Endothelial cell (in vitro differentiated cells): ENCODE results near the gene TXNL4B. TPM values are rescaled to one million over a fixed set of nuclear protein-coding genes. Genes with fewer than 3 reads are reported as not detected.

Experiments used
- DNase-seq: peaks from one replicate; pipeline ENCODE4 v3.0.0; 2021; ENCODE audit warnings: low spot score
- H3K27ac Mint-ChIP-seq: one replicate; pipeline ENCODE4 v1.8.0; 2021; ENCODE audit warnings: mixed read lengths, inconsistent platforms; ENCODE audit not compliant: unreplicated experiment
- H3K27me3 Mint-ChIP-seq: one replicate; pipeline ENCODE4 v1.8.0; 2021; ENCODE audit warnings: mild to moderate bottlenecking, moderate library complexity, mixed read lengths, inconsistent platforms; ENCODE audit not compliant: unreplicated experiment
- H3K36me3 Mint-ChIP-seq: one replicate; pipeline ENCODE4 v1.8.0; 2021; ENCODE audit warnings: mild to moderate bottlenecking, low read depth, mixed read lengths, inconsistent platforms; ENCODE audit not compliant: unreplicated experiment
- H3K4me1 Mint-ChIP-seq: one replicate; pipeline ENCODE4 v1.8.0; 2021; ENCODE audit warnings: mild to moderate bottlenecking, mixed read lengths, inconsistent platforms; ENCODE audit not compliant: unreplicated experiment
- H3K4me3 Mint-ChIP-seq: one replicate; pipeline ENCODE4 v1.8.0; 2021; ENCODE audit warnings: mild to moderate bottlenecking, mixed read lengths, inconsistent platforms; ENCODE audit not compliant: unreplicated experiment
- H3K9me3 Mint-ChIP-seq: one replicate; pipeline ENCODE4 v1.8.0; 2021; ENCODE audit warnings: mixed read lengths, inconsistent platforms; ENCODE audit not compliant: unreplicated experiment
- CTCF ChIP-seq: fragments of 200-600 bp; sonication (generic); IDR thresholded peaks from one replicate; pipeline ENCODE4 v1.5.0; 2021; ENCODE audit warnings: antibody characterized with exemption; ENCODE audit not compliant: unreplicated experiment
- total RNA-seq: library from RNA; stranded (reverse); fragmentation: NEBNext Ultra II Directional; extraction: Animal tissue kit (Norgen Biotek cat#: 25700); gene quantifications from one replicate; pipeline ENCODE4 v1.2.1, GENCODE V29; 2021; ENCODE audit not compliant: unreplicated experiment

Gene TXNL4B
- total RNA-seq, 1 donor from 2014 or later: 10.9 TPM

- Mint-ChIP-seq H3K4me3 (no peak overlapping the region), H3K27me3 (no peaks in the 10 kb centered on the region), H3K9me3 (no peaks in the 10 kb centered on the region), H3K27ac (no peak overlapping the region), H3K36me3 (peaks cover 4% of the 10 kb centered on the region), H3K4me1 (no peaks in the 10 kb centered on the region)
- TF ChIP-seq CTCF: no peak
- no peak for DNase-seq
Measured at GRCh38 chr16:72051818-72052217, 41.6 kb downstream of the TXNL4B start.

- no peaks in the 10 kb centered on the region for H3K4me1 Mint-ChIP-seq
- H3K27ac Mint-ChIP-seq: no peak overlapping the region
- H3K4me3 Mint-ChIP-seq: no peak overlapping the region
- H3K9me3 Mint-ChIP-seq: no peaks in the 10 kb centered on the region
- no peaks in the 10 kb centered on the region for H3K27me3 Mint-ChIP-seq
- no peak for DNase-seq
- H3K36me3 Mint-ChIP-seq: peaks cover 4% of the 10 kb centered on the region
- TF ChIP-seq CTCF: no peak
Measured at GRCh38 chr16:72050769-72051464, 42.5 kb downstream of the TXNL4B start.

GRCh38 chr16:72049110-72049509, 44.3 kb downstream of the TXNL4B start:
- no peak for DNase-seq
- H3K27me3 Mint-ChIP-seq: no peaks in the 10 kb centered on the region
- H3K36me3 Mint-ChIP-seq: peaks cover 4% of the 10 kb centered on the region
- H3K4me1 Mint-ChIP-seq: no peaks in the 10 kb centered on the region
- H3K9me3 Mint-ChIP-seq: no peaks in the 10 kb centered on the region
- H3K27ac Mint-ChIP-seq: no peak overlapping the region
- no peak overlapping the region for H3K4me3 Mint-ChIP-seq
- no peak for TF ChIP-seq CTCF

GRCh38 chr16:72044825-72045359, 48.5 kb downstream of the TXNL4B start:
- Mint-ChIP-seq H3K4me1 (peaks cover 6% of the 10 kb centered on the region), H3K9me3 (no peaks in the 10 kb centered on the region), H3K36me3 (peaks cover 2% of the 10 kb centered on the region), H3K27me3 (peaks cover 4% of the 10 kb centered on the region), H3K27ac (no peak overlapping the region), H3K4me3 (no peak overlapping the region)
- no peak for DNase-seq
- no peak for TF ChIP-seq CTCF

GRCh38 chr16:72044296-72044695, 49.1 kb downstream of the TXNL4B start:
- H3K9me3 Mint-ChIP-seq: no peaks in the 10 kb centered on the region
- no peak overlapping the region for H3K4me3 Mint-ChIP-seq

More at GRCh38 chr16:72044296-72044695, 49.1 kb downstream of the TXNL4B start:
- H3K4me1 Mint-ChIP-seq: peaks cover 6% of the 10 kb centered on the region
- no peak for DNase-seq
- no peak overlapping the region for H3K27ac Mint-ChIP-seq
- no peak for TF ChIP-seq CTCF
- H3K27me3 Mint-ChIP-seq: peaks cover 4% of the 10 kb centered on the region
- H3K36me3 Mint-ChIP-seq: no peaks in the 10 kb centered on the region
